ENCODE data around the gene AGBL5. TPM values are rescaled to one million over a fixed set of nuclear protein-coding genes. Genes with fewer than 3 reads are reported as not detected.

The AGBL5 gene
- total RNA-seq, 2 experiments from 2014 or later, result 37.4 to 42.0 TPM

GRCh38 chr2:27070653-27071276 lies 19.3 kb downstream of the AGBL5 start:
- H3K4me1 ChIP-seq (ENCODE audit: insufficient read depth, low read length, poor library complexity, severe bottlenecking), result peaks cover 50% of the 10 kb centered on the region
- POLR2A ChIA-PET, result interaction anchor here (0.6 to 1.9 kb wide), 5 partner anchors 11 to 54 kb away, joined by 3 to 14 read pairs (median 4); partner anchors contain the start of gene AGBL5
- no peak for TF ChIP-seq CTCF (conservative IDR thresholded peaks at IDR 0.05; ENCODE audit: low read length)
- TF ChIP-seq EZH2phosphoT487 (IDR thresholded peaks at IDR 0.05; ENCODE audit: borderline replicate concordance, low read depth, low read length), result no peak

GRCh38 chr2:27071277-27071989 lies 20.0 kb downstream of the AGBL5 start, which contains the start of gene OST4:
TSS of gene OST4 (minus strand) at chr2:27071654.
- peaks cover 38% of the 10 kb centered on the region for H3K36me3 ChIP-seq (ENCODE audit: insufficient read depth, low read length)
- POLR2A ChIA-PET, result interaction anchor here (0.8 to 1.9 kb wide), 5 partner anchors 11 to 25 kb away, joined by 3 to 14 read pairs (median 6); partner anchors contain the start of gene AGBL5
- H3K4me1 ChIP-seq (ENCODE audit: insufficient read depth, low read length, poor library complexity, severe bottlenecking), result peaks cover 56% of the 10 kb centered on the region
- intact Hi-C loops (cut with micrococcal nuclease; ENCODE audit: unreplicated experiment), result loop anchor here (1.0 to 2.0 kb wide), 3 partner anchors 15 to 39 kb away; partner anchors contain the start of genes AGBL5, KHK and TMEM214
- no peak for TF ChIP-seq EZH2phosphoT487 (IDR thresholded peaks at IDR 0.05; ENCODE audit: borderline replicate concordance, low read depth, low read length)
- TF ChIP-seq CTCF (conservative IDR thresholded peaks at IDR 0.05; ENCODE audit: low read length), result peak; percentile 53
- H3K4me3 ChIP-seq (ENCODE audit: low read depth, low read length, poor library complexity, severe bottlenecking), result peak within 1 kb of the TSS; percentile 93
- DNase-seq (ENCODE audit: low spot score), result peak; percentile 94
- CTCF ChIA-PET (ENCODE audit: unreplicated experiment), result no interaction called here
- H2AFZ ChIP-seq (ENCODE audit: low read length), result peak within 1 kb of the TSS; percentile 64; the same call in 1 of the 2 replicates
- H3K27ac ChIP-seq (ENCODE audit: low read depth, low read length, poor library complexity, severe bottlenecking), result peak within 1 kb of the TSS; percentile 53
- H3K79me2 ChIP-seq (ENCODE audit: insufficient read depth, low read depth, low read length), result peaks cover 26% of the 10 kb centered on the region
- 0 out of 2 replicates have a peak, but pooled peaks cover 4% of the 10 kb centered on the region for H4K20me1 ChIP-seq (ENCODE audit: insufficient read depth, low read length)
- H3K4me2 ChIP-seq (ENCODE audit: low read length), result peak within 1 kb of the TSS; percentile 89
- no TSS peak for BruUV-seq (replicated peaks)
- no peaks in the 10 kb centered on the region for H3K9me3 ChIP-seq (ENCODE audit: low read length)
- H3K9me2 ChIP-seq (ENCODE audit: insufficient read depth, low read length), result no peaks in the 10 kb centered on the region

More at GRCh38 chr2:27070653-27071276, 19.3 kb downstream of the AGBL5 start:
- CTCF ChIA-PET (ENCODE audit: unreplicated experiment), result no interaction called here
- no peak for DNase-seq (ENCODE audit: low spot score)
- TSS peak; percentile 77 for BruUV-seq (replicated peaks)
- peak overlapping the region; percentile 89 for H3K4me2 ChIP-seq (ENCODE audit: low read length)
- intact Hi-C loops (cut with micrococcal nuclease; ENCODE audit: unreplicated experiment), result loop anchor here (1.0 to 2.0 kb wide), 3 partner anchors 16 to 38 kb away; partner anchors contain the start of genes AGBL5, KHK and TMEM214
- H4K20me1 ChIP-seq (ENCODE audit: insufficient read depth, low read length), result 0 out of 2 replicates have a peak, but pooled peaks cover 4% of the 10 kb centered on the region
- H3K4me3 ChIP-seq (ENCODE audit: low read depth, low read length, poor library complexity, severe bottlenecking), result peak overlapping the region; percentile 93
- H3K9me3 ChIP-seq (ENCODE audit: low read length), result no peaks in the 10 kb centered on the region
- H3K79me2 ChIP-seq (ENCODE audit: insufficient read depth, low read depth, low read length), result peaks cover 26% of the 10 kb centered on the region
- H3K9me2 ChIP-seq (ENCODE audit: insufficient read depth, low read length), result no peaks in the 10 kb centered on the region
- H3K27ac ChIP-seq (ENCODE audit: low read depth, low read length, poor library complexity, severe bottlenecking), result peak overlapping the region; percentile 42
- H3K36me3 ChIP-seq (ENCODE audit: insufficient read depth, low read length), result peaks cover 45% of the 10 kb centered on the region
- H2AFZ ChIP-seq (ENCODE audit: low read length), result peak overlapping the region; percentile 64; the same call in 1 of the 2 replicates

Data from OCI-LY7 (cell line).